Lung microvascular endothelial cell (primary cell): ENCODE results near the gene TULP4. TPM values are rescaled to one million over a fixed set of nuclear protein-coding genes. Genes with fewer than 3 reads are reported as not detected.
A peak's percentile ranks its signal among the peaks of the same experiment; 100 is the strongest.

Source experiments
- DNase-seq, 2 donors: peaks; one replicate each; pipeline versions ENCODE4 v3.0.0 to v3.0.0-alpha.2; 2010; ENCODE audit warnings: low read depth in 2 of 2
- total RNA-seq: library from RNA; depleted of rRNA; stranded (reverse); fragments of >200 nt; gene quantifications from 2 replicates; pipeline ENCODE4 v1.2.1, GENCODE V29; 2014

TULP4 gene, protein sequence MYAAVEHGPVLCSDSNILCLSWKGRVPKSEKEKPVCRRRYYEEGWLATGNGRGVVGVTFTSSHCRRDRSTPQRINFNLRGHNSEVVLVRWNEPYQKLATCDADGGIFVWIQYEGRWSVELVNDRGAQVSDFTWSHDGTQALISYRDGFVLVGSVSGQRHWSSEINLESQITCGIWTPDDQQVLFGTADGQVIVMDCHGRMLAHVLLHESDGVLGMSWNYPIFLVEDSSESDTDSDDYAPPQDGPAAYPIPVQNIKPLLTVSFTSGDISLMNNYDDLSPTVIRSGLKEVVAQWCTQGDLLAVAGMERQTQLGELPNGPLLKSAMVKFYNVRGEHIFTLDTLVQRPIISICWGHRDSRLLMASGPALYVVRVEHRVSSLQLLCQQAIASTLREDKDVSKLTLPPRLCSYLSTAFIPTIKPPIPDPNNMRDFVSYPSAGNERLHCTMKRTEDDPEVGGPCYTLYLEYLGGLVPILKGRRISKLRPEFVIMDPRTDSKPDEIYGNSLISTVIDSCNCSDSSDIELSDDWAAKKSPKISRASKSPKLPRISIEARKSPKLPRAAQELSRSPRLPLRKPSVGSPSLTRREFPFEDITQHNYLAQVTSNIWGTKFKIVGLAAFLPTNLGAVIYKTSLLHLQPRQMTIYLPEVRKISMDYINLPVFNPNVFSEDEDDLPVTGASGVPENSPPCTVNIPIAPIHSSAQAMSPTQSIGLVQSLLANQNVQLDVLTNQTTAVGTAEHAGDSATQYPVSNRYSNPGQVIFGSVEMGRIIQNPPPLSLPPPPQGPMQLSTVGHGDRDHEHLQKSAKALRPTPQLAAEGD (N-terminal part only)
- 53.4 and 103 TPM in 2 replicates for total RNA-seq

DNA sequence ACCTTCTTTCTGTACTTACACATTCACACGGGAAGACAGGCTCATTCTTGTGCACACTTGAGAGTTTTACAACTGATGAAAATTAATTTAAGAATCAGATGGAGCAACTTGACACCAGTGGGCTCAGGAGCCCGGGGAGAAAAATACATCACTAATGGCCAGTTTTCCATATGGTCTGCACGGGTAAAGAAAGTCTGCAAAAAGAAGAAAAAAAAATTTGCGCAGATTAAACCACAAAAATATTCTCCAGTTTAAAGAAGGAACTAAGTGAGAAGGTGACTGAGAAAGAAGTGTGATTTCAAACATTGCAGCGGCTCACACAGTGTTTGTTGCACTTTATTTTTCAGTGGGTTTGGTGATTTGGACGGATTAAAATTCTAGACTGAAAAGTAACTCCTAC lies at the start of gene TULP4:
Gene TULP4 (plus strand): TSS at position 301 of the 400 bp plus-strand sequence. CDS start 1,552 bp downstream, outside the sequence.
- no peak for DNase-seq

DNA sequence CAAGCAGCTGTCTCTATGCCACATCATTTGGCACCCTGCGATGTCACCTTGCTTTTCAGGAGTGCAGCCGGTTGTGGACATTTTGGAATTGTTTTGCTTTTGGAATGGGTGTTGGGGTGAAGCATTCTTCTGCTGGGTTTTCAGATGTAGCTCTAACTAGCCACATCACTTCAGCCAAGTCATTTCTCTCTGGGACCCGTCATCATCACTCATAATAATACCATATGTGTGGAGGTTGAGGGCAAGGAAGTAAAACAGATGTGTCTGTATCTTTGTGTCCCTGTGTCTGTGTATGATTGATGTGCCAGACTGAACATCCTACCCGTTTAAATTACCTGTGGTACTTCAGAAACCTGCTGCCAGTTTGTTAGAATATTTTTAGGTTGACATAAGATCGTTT lies 49.5 kb upstream of the TULP4 start:
- no peak for DNase-seq

DNA sequence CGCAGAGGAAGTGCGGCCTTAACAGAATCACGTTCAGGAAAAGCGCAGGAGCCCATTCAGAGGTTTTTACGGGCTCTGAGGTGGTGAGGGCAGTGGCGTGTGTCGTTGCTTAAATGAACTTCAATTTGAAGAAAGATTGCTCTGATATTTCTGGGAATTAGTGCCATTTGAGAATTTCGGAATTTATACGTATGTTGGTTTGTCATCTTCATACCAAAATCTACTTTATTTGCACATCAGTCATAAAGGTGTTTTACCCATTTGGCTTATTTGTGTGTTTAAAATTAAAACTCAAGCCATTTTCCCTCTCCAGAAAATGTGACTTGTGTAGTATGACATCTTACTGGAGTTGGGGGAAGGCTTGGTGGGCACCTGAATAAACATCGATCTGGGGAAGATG lies 48.1 kb upstream of the TULP4 start:
- DNase-seq = no peak

DNA sequence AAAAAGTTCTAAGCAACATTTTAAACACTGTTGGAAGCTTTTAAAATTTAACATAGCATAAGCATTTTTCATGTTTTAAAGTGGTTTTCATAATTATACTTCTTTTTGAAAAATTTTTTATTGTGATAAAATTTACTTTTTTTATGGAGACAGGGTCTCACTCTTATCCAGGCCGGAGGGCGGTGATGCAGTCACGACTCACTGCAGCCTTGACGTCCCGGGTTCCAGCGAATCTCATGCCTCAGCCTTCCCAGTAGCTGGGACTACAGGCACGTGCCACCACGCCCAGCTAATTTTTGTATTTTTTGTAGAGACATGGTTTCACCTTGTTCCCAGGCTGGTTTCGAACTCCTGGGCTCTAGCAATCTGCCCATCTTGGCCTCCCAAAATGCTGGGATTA lies 46.1 kb upstream of the TULP4 start:
- no peak for DNase-seq

DNA sequence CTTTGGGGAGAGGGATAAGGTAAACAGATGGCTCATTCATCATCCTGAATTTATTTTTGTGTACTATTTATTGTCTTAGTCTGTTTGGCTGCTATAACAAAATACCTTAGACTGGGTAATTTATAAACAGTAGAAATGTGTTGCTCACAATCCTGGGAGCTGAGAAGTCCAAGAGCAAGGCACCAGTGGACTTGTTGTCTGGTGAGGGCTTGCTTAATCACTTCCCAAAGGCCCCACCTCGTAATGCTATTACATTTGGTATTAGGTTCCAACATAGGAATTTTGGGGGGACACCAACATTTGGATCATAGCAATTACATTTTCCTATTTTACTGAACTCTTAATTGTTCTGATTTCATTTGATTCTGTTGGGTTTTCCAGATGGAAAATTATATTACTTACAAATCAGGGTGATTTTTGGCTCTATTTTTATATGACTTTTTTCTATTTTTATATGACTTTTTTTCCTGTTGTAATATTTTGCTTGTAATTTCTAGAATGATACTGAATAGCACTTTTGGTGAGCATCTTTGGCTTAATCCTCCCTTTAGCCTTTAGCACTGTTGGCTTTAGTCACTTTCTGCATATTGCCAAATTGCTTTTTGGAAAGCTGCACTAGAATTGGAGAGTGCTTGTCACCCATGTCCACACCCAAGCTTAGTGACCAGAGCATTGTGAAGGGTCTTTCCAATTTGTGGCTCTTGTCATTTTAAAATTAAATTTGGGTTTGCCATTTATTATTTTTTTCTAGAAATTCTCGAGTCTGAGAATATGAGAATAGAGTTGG lies 43.7 kb upstream of the TULP4 start:
- DNase-seq = peak in 1 of 2 donors; percentile 4

DNA sequence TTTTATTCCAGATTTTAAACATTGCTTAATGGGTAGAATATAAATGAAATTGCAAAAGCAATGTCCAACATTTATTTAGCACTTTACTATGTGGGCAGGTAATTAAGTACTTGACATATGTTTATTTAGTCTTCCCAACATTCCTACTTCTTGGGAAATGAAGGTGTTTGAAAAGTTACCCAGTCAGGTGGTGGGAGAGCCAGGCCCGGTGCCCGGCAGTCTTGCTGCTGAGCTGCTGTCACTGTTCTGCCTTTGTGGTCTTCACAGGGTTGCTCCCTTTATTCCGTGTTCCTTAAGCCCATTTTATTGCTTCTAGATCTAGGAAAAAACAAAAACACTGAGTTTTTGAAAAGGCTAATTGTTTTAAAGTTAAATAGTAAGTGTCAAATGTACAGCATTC lies 42.6 kb upstream of the TULP4 start:
- DNase-seq = no peak

DNA sequence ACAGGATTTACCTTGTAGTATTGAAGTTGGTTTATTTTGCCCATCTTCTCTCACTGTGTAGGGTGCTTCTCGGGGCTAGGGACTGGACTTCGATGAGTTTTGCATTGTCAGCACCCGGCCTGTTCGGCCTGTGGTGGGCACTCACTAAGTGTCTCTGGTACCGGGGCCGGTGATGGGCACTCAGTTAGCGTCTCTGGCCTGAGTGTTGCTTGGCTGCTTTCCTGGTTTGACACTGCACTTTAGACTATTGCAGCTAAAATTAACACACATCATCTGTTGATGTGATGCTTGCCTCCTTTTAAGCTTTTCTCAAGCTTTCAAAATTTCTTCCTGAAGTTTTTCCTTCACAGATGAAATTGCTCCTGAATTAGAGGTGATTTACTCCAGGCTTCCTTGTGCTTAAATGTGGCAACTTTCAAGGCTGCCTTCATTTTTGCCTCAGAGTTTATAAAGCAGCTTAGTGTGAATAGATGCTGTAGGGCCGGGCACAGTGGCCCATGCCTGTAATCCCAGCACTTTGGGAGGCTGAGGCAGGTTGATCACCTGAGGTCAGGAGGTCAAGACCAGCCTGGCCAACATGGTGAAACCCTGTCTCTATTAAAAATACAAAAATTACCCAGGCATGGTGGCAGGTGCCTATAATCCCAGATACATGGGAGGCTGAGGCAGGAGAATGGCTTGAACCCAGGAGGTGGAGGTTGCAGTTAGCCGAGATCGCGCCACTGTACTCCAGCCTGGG lies 41.7 kb upstream of the TULP4 start:
- DNase-seq = no peak

DNA sequence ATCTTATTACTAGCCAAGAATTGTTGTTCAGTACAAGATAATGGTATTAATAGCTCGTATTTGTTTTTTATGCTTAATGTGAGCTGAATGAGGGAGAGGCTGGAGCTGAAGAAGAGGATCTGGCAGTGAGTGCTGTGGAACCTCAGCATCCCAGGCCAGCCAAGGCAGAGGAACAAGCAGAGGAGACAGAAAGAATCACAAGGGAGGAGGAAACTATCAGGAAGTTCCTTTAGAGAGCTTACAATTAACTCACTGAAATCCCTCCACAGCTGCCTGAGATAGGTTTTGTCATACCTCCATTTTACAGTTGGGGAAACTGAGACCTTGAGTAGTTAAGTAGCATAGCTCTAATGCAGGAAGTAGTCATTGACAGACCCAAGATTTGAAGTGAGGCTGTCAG lies 39.9 kb upstream of the TULP4 start:
- no peak for DNase-seq

DNA sequence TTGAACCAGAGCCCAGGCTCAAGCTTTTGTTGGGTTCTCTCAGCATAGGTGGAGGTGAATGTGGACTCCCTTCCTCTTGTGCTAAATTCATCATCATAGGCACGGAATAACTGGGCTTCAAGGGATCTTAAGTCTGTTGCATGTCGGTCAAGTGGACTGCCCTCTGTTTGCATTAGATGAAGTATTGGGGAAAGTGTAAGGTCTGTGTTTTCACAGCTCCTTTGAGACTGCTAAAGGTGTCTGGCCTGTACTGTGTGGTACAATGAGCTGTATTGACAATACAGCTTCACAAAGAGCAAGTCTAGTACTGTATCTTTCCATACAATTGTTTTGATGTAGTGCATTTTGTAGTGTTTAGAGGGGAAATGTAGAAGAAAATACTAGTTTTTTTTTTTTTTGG lies 34.3 kb upstream of the TULP4 start:
- DNase-seq = no peak

DNA sequence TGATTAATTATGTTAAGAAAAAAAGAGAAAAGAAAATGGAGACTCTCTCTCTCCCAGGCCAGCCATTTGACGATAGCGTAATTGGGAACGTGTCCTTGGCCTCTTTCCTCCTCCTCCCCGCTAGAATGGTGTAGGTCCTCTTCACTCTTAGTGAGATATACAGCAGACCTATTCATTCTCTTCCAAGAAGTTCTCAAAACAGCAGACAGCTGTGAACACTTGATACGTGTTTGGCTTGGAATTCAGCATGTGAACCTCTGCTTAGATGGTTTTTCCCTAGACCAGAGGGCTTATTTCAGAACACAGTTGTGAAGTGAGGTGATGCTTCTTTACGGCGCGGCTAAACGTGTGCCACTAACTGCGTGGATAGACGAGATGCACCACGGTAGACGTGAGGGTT lies 32.6 kb upstream of the TULP4 start:
- no peak for DNase-seq

DNA sequence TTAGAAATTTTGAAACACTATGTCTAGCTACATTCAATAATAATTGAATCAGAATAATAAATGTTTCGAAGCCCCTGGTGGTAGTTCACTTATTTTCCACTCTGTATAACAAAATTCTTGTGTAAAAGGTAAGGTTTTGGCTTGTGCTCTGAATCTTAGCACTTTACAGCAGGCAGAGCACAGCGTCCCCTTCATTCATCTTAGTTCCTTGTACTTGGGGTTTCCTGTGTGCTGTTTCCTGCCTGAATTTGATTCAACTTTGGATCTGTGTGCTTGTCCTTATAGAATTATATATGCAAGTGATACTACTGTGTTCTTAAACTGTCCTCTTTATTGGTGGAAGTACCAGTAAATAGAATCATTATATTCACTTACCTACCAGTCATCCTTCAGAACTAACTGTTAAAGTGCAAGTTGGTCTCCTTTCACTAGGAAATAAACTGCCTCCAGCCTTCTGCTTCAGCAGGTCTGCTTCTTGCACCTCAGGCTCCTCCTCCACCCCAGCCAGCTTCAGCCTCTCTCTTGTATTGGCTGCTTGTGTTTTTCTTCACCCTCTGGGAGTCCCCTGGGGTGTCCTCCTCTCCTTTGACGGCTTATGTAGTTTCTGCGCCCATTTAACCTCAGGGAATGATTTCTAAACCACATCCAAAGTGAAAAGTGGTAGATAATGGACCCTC lies 28.8 kb upstream of the TULP4 start:
- DNase-seq = peak in 1 of 2 donors; percentile 22

DNA sequence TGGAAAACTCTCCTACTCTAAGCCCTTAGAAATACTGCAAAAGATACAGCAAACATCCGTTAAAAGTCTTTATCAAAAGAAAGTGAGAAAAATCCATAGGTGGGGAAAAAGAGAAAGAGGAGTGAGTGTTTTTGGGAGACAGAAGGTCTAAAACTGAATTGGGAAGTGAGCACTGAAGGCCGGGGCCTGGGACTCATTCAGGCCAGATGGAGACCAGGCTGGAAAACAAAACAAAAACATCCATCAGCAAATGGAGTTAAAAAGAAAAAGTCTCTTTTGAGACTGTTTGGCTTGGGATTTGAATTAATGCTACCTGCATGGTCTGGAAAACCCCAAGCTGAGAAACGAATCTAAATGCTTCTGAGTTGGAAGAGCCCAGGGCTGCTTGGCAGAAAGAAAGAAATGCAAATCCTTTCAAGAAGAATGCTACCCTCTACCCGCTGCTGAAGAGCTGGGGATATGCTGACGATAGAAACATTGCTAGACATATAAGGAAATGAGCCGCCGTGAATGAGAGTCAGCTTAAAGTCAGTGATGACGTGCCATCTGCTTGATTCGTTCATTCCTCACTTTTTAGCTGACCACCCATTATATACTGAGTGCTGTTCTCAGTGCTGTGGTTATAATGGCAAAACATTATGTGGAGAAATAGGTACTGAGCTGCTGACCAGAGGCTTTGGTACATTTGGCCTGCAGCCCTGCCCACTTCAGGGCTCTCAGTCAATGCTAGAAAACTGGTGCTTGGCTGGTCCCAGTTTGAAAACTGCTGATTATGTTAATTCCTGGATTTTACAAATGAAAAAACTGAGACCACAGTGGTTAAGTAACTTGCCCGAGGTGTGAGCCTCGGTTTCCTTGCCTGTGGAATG lies 28.0 kb upstream of the TULP4 start:
- DNase-seq = no peak

DNA sequence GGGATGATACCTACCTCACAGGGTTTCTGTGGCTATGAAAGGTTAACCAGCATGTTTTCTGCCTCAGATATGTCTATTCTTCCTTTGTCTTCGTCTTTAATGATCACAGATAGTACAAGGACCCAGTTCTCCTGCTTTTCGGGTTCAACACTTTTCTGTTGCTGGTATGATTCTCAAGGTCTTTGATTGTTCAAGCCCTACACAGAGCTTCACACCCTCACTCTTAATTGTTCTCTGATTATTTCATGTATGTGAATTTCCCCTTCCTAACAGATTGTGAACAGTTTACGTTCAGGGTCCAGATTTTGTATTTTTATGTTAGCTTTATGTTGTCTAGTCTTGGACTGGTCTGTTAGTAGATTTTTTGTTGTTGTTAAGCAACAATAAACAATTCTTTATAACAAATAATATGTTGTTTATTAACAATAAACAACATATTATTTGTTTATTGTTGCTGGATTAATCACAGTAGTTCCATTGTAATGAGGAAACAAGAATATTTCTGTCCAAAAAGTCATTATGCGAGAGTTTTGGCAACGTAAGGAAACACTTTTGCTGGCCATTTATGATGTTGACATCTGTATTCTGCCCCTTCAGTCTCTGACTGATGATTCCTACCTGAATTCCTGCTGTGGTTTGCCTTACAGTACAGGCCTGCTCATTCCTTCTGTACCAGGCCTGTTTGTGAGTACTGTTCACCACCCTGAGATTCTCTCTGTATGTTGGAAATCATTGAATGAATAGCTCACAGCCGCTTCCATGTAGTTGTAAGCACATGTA lies 27.2 kb upstream of the TULP4 start:
- DNase-seq = no peak

DNA sequence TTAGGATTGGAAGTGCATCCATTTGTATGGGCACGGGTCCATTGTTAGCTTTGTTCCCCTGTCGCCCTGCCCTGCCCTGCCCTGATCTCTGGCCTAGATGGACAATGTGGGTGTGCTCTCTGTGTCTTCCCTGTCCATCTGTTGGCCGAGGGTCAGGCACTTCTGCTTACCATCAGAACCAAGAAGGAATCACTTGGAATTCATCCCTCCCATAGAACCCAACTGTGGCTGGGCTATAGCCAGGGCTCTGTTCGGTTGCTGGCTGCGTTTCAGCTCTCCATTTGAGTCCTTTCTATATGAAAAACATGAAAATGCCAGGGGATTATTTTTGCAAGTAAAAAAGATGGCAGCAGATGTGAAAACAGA lies 26.6 kb upstream of the TULP4 start:
- DNase-seq = peak in 1 of 2 donors; percentile 51

DNA sequence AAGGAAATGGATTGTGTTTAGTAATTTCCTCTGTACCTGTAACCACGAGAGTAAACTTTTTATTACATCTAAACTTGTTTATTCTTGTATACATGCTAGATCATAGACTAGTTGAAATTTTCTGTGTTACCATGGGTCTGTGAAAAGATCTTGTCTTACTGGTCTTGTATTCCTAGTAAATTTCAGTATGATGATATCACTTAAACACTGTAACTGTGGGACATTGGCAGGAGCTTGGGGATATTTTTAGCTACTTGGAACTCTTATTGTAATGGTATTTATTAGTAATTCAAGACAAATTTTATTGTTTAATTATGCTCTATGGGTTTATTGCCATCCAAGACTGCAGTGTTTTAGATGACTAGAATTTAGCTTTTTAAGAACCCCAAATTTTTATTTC lies 25.9 kb upstream of the TULP4 start:
- peak; percentile 43 to 52 for DNase-seq

DNA sequence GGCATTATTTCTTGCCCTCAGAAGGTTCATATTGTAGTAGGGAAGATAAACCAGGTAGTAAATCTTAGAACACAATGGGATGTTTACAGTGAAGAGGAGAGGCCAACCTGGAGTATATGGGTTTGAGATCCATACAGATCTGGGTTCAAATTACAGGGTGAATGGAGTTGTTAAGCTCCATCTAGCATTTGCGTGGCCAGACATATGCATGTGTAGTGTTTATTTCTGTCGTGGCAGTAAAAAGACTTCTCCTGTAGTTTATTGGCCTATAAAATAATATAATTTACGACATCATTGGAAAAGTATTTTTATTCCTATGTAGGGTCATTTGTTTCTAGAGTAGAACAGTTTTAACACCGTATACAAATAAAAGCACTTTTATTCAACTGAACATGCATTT lies 25.2 kb upstream of the TULP4 start:
- no peak for DNase-seq

DNA sequence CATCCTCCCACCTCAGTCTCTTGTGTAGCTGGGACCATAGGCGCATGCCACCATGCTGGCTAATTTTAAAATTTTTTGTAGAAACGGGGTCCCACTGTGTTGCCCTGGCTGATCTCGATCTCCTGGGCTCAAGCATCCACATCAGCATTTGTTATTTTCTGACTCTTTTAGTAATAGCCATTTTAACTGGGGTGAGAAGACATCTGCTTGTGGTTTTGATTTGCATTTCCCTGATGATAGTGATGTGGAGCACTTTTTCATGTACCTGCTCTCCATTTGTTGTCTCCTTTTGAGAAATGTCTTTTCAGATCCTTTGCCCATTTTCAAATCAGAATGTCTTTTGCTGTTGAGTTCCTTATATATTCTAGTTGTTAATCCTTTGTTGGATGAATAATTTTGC lies 22.2 kb upstream of the TULP4 start:
- no peak for DNase-seq

DNA sequence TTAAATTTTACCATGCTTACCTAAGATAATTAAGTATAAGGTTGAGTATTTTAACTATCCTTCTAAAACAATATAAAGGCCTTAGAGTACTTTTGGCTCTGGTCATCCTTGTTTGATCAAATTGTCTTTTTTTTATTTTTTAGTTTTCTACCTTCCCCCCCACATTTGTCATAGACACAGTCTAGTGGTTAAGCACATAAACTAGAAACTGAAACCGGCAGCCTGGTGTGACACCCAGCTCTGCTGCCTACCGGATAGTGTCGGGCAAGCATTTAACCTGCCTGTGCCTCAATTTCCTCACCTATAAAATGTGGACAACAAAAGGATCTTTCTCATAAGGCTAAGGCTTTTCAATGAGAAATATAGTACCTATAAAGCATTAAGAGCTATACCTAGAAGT lies 21.6 kb upstream of the TULP4 start:
- peak in 1 of 2 donors; percentile 51 for DNase-seq

DNA sequence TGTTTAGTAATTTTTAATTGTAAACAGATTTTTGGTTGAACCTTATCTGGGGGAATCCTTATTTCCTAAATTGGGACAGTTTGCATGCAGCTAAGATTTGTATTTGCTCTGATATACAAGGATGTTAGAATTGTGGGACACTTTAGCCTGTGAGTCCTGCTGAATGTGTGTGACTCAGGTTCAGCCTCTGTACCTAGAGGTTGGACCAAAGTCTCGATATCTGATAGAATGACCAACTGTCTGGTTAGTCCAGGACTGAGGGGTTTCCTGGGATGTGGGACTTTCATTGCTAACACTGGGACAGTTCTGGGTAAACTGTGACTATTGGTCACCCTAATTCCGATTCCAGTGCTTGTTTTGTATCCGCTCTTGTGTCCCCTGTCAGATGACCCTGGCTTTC lies 20.2 kb upstream of the TULP4 start:
- DNase-seq = no peak
